Activated CD4-positive, CD25-positive, alpha-beta regulatory T cell treated with anti-CD3 and anti-CD28 coated beads, Interleukin-2, amount 50 U/mL, for 16 hours (primary cell): ENCODE measurements around the gene CRK.
A peak's percentile ranks its signal among the peaks of the same experiment; 100 is the strongest.

Source experiments
- DNase-seq: peaks from one replicate; pipeline ENCODE4 v3.0.0-alpha.2; 2020; ENCODE audit warnings: low read depth, low spot score

Gene CRK

GRCh38 chr17:1486802-1487695, 31.0 kb upstream of the CRK start:
- DNase-seq, result peak; percentile 36

GRCh38 chr17:1485423-1486376, 29.7 kb upstream of the CRK start:
- peak; percentile 19 for DNase-seq

- peak; percentile 23 for DNase-seq
Observed at GRCh38 chr17:1484676-1485422, 28.8 kb upstream of the CRK start.

- no peak for DNase-seq
Observed at GRCh38 chr17:1484060-1484535, 28.1 kb upstream of the CRK start.

GRCh38 chr17:1482680-1483079, 26.6 kb upstream of the CRK start:
- no peak for DNase-seq

- no peak for DNase-seq
Observed at GRCh38 chr17:1481736-1482135, 25.7 kb upstream of the CRK start.

- no peak for DNase-seq
Observed at GRCh38 chr17:1480747-1481465, 24.9 kb upstream of the CRK start.

GRCh38 chr17:1478418-1478817, 22.4 kb upstream of the CRK start:
- DNase-seq, result no peak

GRCh38 chr17:1475321-1475854, 19.4 kb upstream of the CRK start:
- DNase-seq, result no peak

- no peak for DNase-seq
Observed at GRCh38 chr17:1474402-1475189, 18.6 kb upstream of the CRK start.

- no peak for DNase-seq
Observed at GRCh38 chr17:1473841-1474240, 17.8 kb upstream of the CRK start.

GRCh38 chr17:1473170-1473569, 17.1 kb upstream of the CRK start:
- DNase-seq, result no peak

- no peak for DNase-seq
Observed at GRCh38 chr17:1471911-1472821, 16.1 kb upstream of the CRK start.

- no peak for DNase-seq
Observed at GRCh38 chr17:1471490-1471889, 15.5 kb upstream of the CRK start.

GRCh38 chr17:1470755-1471462, 14.9 kb upstream of the CRK start:
- DNase-seq, result no peak

GRCh38 chr17:1470071-1470754, 14.2 kb upstream of the CRK start:
- DNase-seq, result no peak

GRCh38 chr17:1469231-1469852, 13.3 kb upstream of the CRK start:
- no peak for DNase-seq
